ENCODE results near the gene GNB3.

The GNB3 gene

GRCh38 chr12:6839482-6840201 is 1.1 kb upstream of the GNB3 start:
- Mint-ChIP-seq H3K36me3 (ENCODE audit: low read depth) (no peaks in the 10 kb centered on the region), H3K9me3 (no peaks in the 10 kb centered on the region), H3K27ac (no peak overlapping the region), H3K4me3 (no peak overlapping the region), H3K4me1 (ENCODE audit: low read depth) (peaks cover 5% of the 10 kb centered on the region), H3K27me3 (no peaks in the 10 kb centered on the region)
- no peak for DNase-seq

DNA sequence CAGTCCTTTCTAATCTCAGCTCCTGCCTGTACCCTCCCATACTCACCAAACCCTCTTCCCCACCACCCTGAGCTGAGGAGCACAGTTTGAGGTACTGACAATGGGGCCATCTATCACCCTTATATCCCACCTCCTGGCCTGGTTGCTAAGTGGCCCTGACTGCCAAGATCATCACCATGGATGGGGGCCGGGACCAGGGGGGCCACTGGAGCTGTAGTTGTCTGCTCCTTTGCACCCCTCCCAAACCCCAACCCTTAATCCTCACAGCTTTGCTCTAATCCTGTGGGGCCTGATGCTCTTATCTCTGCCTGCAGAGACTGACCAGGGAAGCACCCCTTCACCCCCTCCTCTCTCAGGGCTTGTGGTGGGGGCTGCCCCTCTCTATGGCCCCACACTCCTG is 395 bp upstream of the GNB3 start:
- Mint-ChIP-seq H3K36me3 (ENCODE audit: low read depth) (peaks cover 4% of the 10 kb centered on the region), H3K9me3 (no peaks in the 10 kb centered on the region), H3K4me1 (ENCODE audit: low read depth) (peaks cover 2% of the 10 kb centered on the region), H3K27me3 (no peaks in the 10 kb centered on the region), H3K27ac (no peak overlapping the region), H3K4me3 (no peak overlapping the region)
- no peak for DNase-seq

GRCh38 chr12:6842075-6842474 is 1.4 kb downstream of the GNB3 start:
- no peak overlapping the region for H3K4me3 Mint-ChIP-seq
- H3K27me3 Mint-ChIP-seq: no peaks in the 10 kb centered on the region
- no peaks in the 10 kb centered on the region for H3K9me3 Mint-ChIP-seq
- DNase-seq: no peak
- H3K27ac Mint-ChIP-seq: no peak overlapping the region
- peaks cover 12% of the 10 kb centered on the region for H3K36me3 Mint-ChIP-seq (ENCODE audit: low read depth)
- no peaks in the 10 kb centered on the region for H3K4me1 Mint-ChIP-seq (ENCODE audit: low read depth)

GRCh38 chr12:6843118-6843902 is 2.6 kb downstream of the GNB3 start:
- no peak overlapping the region for H3K4me3 Mint-ChIP-seq
- no peaks in the 10 kb centered on the region for H3K27me3 Mint-ChIP-seq
- H3K36me3 Mint-ChIP-seq (ENCODE audit: low read depth): peaks cover 20% of the 10 kb centered on the region
- no peak overlapping the region for H3K27ac Mint-ChIP-seq
- no peaks in the 10 kb centered on the region for H3K9me3 Mint-ChIP-seq
- no peak for DNase-seq
- H3K4me1 Mint-ChIP-seq (ENCODE audit: low read depth): no peaks in the 10 kb centered on the region

- Mint-ChIP-seq H3K36me3 (ENCODE audit: low read depth) (peaks cover 34% of the 10 kb centered on the region), H3K27ac (no peak overlapping the region), H3K9me3 (no peaks in the 10 kb centered on the region), H3K4me3 (no peak overlapping the region), H3K4me1 (ENCODE audit: low read depth) (peaks cover 9% of the 10 kb centered on the region), H3K27me3 (no peaks in the 10 kb centered on the region)
- DNase-seq: no peak
Measured at GRCh38 chr12:6845395-6845794, 4.7 kb downstream of the GNB3 start.

DNA sequence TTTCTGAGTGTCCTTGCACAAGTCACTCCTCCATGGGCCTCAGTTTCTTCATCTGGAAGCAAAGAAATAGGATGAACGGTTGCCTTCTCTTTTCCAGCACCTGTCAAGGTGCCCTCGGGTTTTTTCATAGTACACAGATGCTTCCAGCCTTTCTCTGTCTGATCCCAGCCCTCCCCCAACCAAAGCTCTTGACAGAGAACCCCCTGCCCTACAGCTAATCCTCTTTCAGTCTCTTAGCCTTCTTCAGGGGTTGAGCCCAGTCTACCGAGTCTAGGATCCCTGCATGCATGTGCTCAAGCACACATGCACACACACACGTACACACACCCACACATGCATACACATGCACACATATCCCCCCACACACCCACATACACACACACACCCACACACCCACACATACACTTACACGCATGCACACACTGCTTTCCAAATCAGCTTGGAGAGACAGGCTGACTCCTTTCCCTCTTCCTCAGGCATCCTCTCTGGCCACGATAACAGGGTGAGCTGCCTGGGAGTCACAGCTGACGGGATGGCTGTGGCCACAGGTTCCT is 5.7 kb downstream of the GNB3 start:
- Mint-ChIP-seq H3K9me3 (no peaks in the 10 kb centered on the region), H3K4me3 (no peak overlapping the region), H3K27me3 (no peaks in the 10 kb centered on the region), H3K36me3 (ENCODE audit: low read depth) (peaks cover 39% of the 10 kb centered on the region), H3K4me1 (ENCODE audit: low read depth) (peaks cover 14% of the 10 kb centered on the region), H3K27ac (no peak overlapping the region)
- DNase-seq: no peak

DNA sequence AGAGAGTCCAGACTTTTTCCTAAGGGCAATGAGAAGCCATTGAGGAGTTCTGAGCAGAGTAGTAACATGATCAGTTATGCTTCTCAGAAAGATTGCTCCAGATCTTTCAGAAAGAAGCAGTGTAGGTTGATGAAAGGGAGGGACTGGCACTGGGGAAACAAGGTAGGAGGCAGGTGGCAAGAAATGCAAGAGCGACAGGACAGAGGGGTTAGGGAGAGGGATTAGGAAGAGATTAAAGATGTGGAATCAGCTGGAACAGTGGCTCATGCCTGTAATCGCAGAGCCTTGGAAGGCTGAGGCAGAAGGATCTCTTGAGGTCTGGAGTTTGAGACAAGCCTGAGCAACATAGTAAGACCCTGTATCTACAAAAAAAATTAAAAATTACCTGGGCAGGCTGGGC is 7.0 kb downstream of the GNB3 start:
- no peak overlapping the region for H3K27ac Mint-ChIP-seq
- DNase-seq: no peak
- peaks cover 17% of the 10 kb centered on the region for H3K4me1 Mint-ChIP-seq (ENCODE audit: low read depth)
- H3K4me3 Mint-ChIP-seq: no peak overlapping the region
- no peaks in the 10 kb centered on the region for H3K9me3 Mint-ChIP-seq
- H3K27me3 Mint-ChIP-seq: no peaks in the 10 kb centered on the region
- peaks cover 47% of the 10 kb centered on the region for H3K36me3 Mint-ChIP-seq (ENCODE audit: low read depth)

GRCh38 chr12:6849427-6849826 is 8.7 kb downstream of the GNB3 start:
- DNase-seq: no peak

DNA sequence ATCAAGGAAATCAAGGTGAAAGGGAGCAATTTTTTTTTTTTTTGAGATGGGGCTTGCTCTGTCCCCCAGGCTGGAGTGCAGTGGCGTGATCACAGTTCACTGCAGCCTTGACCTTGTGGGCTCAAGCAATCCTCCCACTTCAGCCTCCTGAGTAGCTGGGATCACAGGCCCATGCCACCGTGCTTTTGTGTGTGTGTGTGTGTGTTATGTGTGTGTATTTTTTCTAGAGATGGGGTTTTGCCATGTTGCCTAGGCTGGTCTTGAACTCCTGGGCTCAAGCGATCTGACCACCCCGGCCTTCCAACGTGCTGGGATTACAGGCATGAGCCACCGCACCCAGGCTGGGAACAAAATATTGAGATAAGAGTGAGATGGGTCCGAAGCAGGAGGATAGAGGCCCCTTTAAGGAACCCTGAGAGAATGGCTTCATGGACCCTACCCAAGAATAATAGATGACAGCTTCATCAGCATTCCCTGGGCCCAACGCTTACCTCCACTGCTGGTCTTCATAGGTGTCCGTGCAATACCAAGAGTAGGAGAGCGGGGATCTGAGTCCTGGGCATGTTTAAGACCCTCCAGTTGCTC is 9.3 kb downstream of the GNB3 start:
- Mint-ChIP-seq H3K9me3 (no peaks in the 10 kb centered on the region), H3K4me1 (ENCODE audit: low read depth) (peaks cover 36% of the 10 kb centered on the region), H3K4me3 (peak overlapping the region; percentile 89), H3K27me3 (no peaks in the 10 kb centered on the region), H3K36me3 (ENCODE audit: low read depth) (peaks cover 68% of the 10 kb centered on the region), H3K27ac (peak overlapping the region; percentile 85)
- DNase-seq: no peak

More at GRCh38 chr12:6849427-6849826, 8.7 kb downstream of the GNB3 start:
- Mint-ChIP-seq H3K4me3 (peak overlapping the region; percentile 89), H3K9me3 (no peaks in the 10 kb centered on the region), H3K27ac (peak overlapping the region; percentile 72), H3K4me1 (ENCODE audit: low read depth) (peaks cover 32% of the 10 kb centered on the region), H3K36me3 (ENCODE audit: low read depth) (peaks cover 63% of the 10 kb centered on the region), H3K27me3 (no peaks in the 10 kb centered on the region)

GRCh38 chr12:6850796-6851152 is 10.0 kb downstream of the GNB3 start:
- Mint-ChIP-seq H3K4me1 (ENCODE audit: low read depth) (peaks cover 38% of the 10 kb centered on the region), H3K4me3 (peak overlapping the region; percentile 89), H3K27me3 (no peaks in the 10 kb centered on the region), H3K9me3 (no peaks in the 10 kb centered on the region), H3K27ac (peak overlapping the region; percentile 98), H3K36me3 (ENCODE audit: low read depth) (peaks cover 73% of the 10 kb centered on the region)
- DNase-seq: no peak

- Mint-ChIP-seq H3K4me3 (peak within 1 kb of the TSS; percentile 89), H3K4me1 (ENCODE audit: low read depth) (peaks cover 38% of the 10 kb centered on the region), H3K27ac (peak within 1 kb of the TSS; percentile 98), H3K36me3 (ENCODE audit: low read depth) (peaks cover 78% of the 10 kb centered on the region), H3K27me3 (no peaks in the 10 kb centered on the region), H3K9me3 (no peaks in the 10 kb centered on the region)
- DNase-seq: peak; percentile 89
Measured at GRCh38 chr12:6851153-6851920, 10.6 kb downstream of the GNB3 start, which contains the start of gene CDCA3. CDCA3 (minus strand) TSS chr12:6851286; CDS start chr12:6850952, 334 bp downstream.

DNA sequence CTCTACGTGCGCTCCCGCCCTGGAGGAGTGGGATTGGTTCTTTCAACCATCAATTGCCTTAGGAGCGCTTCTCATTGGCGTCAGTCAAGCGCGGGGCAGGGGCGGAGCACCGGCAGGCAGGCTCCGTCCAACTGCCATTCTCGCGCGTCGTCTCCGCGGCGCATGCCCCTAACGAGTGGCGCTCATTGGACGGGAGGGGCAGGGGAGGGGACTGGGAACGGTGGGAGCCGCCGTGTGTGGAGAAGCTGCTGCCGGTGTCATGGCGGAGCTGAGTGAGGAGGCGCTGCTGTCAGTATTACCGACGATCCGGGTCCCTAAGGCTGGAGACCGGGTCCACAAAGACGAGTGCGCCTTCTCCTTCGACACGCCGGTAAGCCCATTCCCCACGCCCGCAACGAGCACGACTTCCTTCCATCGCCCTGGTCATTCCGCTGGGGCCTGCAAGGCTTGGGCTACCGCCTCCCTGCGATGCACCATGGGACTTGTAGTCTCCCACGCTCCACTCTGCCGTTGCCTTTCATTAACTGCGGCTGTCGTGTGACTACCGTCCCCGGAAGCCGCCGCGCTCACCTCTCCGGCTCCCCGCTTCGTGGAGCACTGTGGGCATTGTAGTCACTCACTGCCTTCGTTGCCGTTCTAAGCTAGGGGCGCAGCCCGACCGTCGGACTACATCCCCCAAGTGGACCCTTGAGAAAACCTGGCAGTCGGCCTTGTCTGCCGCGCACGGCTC is 11.4 kb downstream of the GNB3 start, which contains the start of gene USP5:
USP5 (plus strand) TSS at position 230 of the 730 bp plus-strand sequence; CDS start at position 260, 30 bp downstream.
- no peaks in the 10 kb centered on the region for H3K27me3 Mint-ChIP-seq
- peak within 1 kb of the TSS; percentile 89 for H3K4me3 Mint-ChIP-seq
- H3K36me3 Mint-ChIP-seq (ENCODE audit: low read depth): peaks cover 78% of the 10 kb centered on the region
- H3K9me3 Mint-ChIP-seq: no peaks in the 10 kb centered on the region
- peaks cover 38% of the 10 kb centered on the region for H3K4me1 Mint-ChIP-seq (ENCODE audit: low read depth)
- H3K27ac Mint-ChIP-seq: peak within 1 kb of the TSS; percentile 98
- peak; percentile 97 for DNase-seq

- Mint-ChIP-seq H3K4me1 (ENCODE audit: low read depth) (peaks cover 38% of the 10 kb centered on the region), H3K36me3 (ENCODE audit: low read depth) (peaks cover 79% of the 10 kb centered on the region), H3K27ac (peak overlapping the region; percentile 98), H3K4me3 (peak overlapping the region; percentile 89), H3K27me3 (no peaks in the 10 kb centered on the region), H3K9me3 (no peaks in the 10 kb centered on the region)
- peak; percentile 82 for DNase-seq
Measured at GRCh38 chr12:6852651-6853354, 12.1 kb downstream of the GNB3 start.
